SKM-1 (cell line): Measurements from ENCODE around the gene CDH23.

Experiments used
- DNase-seq: peaks from one replicate; lab custom pipeline; 2025; ENCODE audit not compliant: unreplicated experiment; lab: John Stamatoyannopoulos, UW

CDH23 gene

GRCh38 chr10:71481746-71482410 is 85.2 kb downstream of the CDH23 start:
- no peak for DNase-seq

- no peak for DNase-seq
These were observed 85.9 kb downstream of the CDH23 start for GRCh38 chr10:71482620-71483019.

- DNase-seq, result no peak
These were observed 86.4 kb downstream of the CDH23 start for GRCh38 chr10:71483135-71483534.

GRCh38 chr10:71483885-71484751 is 87.4 kb downstream of the CDH23 start:
- no peak for DNase-seq

GRCh38 chr10:71486484-71487114 is 89.9 kb downstream of the CDH23 start:
- peak; percentile 20 for DNase-seq

GRCh38 chr10:71487726-71488125 is 91.0 kb downstream of the CDH23 start:
- DNase-seq, result no peak

- DNase-seq, result no peak
These were observed 92.4 kb downstream of the CDH23 start for GRCh38 chr10:71489077-71489476.

GRCh38 chr10:71492872-71493271 is 96.2 kb downstream of the CDH23 start:
- no peak for DNase-seq

- DNase-seq, result no peak
These were observed 97.0 kb downstream of the CDH23 start for GRCh38 chr10:71493741-71494140.

GRCh38 chr10:71494476-71494875 is 97.8 kb downstream of the CDH23 start:
- DNase-seq, result no peak

- no peak for DNase-seq
These were observed 98.3 kb downstream of the CDH23 start for GRCh38 chr10:71494980-71495381.

- no peak for DNase-seq
These were observed 100.4 kb downstream of the CDH23 start for GRCh38 chr10:71496927-71497762.

- no peak for DNase-seq
These were observed 101.1 kb downstream of the CDH23 start for GRCh38 chr10:71497763-71498326.

GRCh38 chr10:71501402-71501801 is 104.7 kb downstream of the CDH23 start:
- no peak for DNase-seq

GRCh38 chr10:71502190-71502589 is 105.5 kb downstream of the CDH23 start:
- no peak for DNase-seq

- DNase-seq, result no peak
These were observed 106.1 kb downstream of the CDH23 start for GRCh38 chr10:71502851-71503250.

GRCh38 chr10:71504168-71504567 is 107.4 kb downstream of the CDH23 start:
- DNase-seq, result no peak

- no peak for DNase-seq
These were observed 107.8 kb downstream of the CDH23 start for GRCh38 chr10:71504570-71504969.

- no peak for DNase-seq
These were observed 109.1 kb downstream of the CDH23 start for GRCh38 chr10:71505862-71506261.

GRCh38 chr10:71509444-71509843 is 112.7 kb downstream of the CDH23 start:
- no peak for DNase-seq

- no peak for DNase-seq
These were observed 114.5 kb downstream of the CDH23 start for GRCh38 chr10:71511206-71511605.
